ENCODE measurements around the gene DOCK3.

DNA sequence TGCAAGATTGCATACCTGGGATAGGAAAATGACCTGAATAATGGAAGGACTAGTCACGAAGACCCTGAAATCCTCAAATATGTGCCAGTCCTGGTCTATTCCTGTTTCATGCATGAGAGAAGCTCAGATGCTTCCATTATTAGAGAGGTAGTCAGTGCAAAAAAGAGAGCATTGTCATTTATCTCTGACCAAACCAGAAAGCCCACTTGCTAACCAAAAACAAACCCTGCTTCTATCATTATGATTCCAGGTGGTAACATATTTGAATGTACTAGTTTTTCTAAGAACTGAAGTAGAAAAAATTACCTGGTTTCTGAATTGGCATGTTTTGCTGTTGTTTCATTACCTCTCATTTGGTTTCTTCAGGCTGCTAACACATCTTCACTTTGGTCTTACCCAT is 549.6 kb downstream of the DOCK3 start:
- TF ChIP-seq CTCF (IDR thresholded peaks at IDR 0.05) = no peak
- no peak for TF ChIP-seq EP300 (IDR thresholded peaks at IDR 0.05)
- TF ChIP-seq POLR2A (IDR thresholded peaks at IDR 0.05) = no peak

Measured in ovary (tissue), 3 donors.